ENCODE measurements around the gene GCN1.

DNA sequence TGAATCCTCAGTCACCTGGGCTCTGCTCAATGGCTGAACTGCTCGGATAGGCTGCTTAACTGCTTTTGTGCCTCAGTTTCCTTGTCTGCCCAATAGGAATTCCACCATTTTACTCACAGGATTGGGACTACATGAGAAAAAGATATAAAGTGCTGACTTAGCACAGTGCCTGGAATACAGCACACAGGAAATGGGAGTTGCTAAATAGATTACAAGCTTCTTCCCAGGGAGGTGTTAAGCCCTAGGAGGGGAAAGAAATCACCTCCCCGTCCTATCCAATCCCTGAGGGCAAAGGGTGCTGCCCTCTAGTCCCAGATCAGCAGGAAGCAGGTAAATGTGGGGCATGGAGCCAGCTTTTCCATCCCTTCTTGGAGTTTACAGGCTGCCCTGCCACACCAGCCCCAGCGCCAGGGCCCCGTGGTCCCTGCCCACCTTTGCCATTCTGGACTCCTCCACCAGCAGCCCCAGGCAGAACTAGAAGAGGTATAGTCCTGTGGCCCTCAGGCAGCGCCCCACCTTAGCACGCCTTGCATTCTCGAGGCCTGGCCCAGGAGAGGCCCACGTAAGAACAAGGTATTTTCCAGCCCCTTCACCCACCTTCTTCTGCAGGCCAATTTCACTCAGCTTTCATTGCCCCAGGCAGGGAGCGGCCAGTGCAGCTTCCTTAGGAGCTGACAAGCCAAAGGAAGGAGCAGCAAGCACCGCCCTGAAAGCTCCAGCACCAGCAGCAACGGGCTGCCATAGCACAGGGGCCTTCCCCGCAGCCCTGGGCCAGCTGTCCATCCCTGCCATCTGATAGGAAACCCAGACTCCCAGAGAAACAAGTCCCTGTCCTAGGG, 35.2 kb upstream of the GCN1 start:
- TF ChIP-seq POLR2AphosphoS5 (IDR thresholded peaks at IDR 0.05; ENCODE audit: low read length) (no peak), CHD4 (IDR thresholded peaks at IDR 0.05) (no peak), SP1 (IDR thresholded peaks at IDR 0.05; ENCODE audit: low read depth, low read length) (no peak), MXI1 (IDR thresholded peaks at IDR 0.05; ENCODE audit: low read depth, low read length) (no peak), ESRRA (IDR thresholded peaks at IDR 0.05; ENCODE audit: low read length) (no peak), JUND (IDR thresholded peaks at IDR 0.05; ENCODE audit: low read depth, low read length) (no peak), ATF3 (IDR thresholded peaks at IDR 0.05; ENCODE audit: borderline replicate concordance, extremely low read depth, low read depth, low read length) (no peak), JUNB (IDR thresholded peaks at IDR 0.05) (no peak), RAD21 (IDR thresholded peaks at IDR 0.05; ENCODE audit: insufficient read depth, low read depth, low read length) (no peak)
